ENCODE measurements around the gene GPR4.

- TF ChIP-seq TAF1 (IDR thresholded peaks at IDR 0.05; ENCODE audit: borderline replicate concordance, low read depth, low read length), result no peak
- no peak for TF ChIP-seq POLR2A (IDR thresholded peaks at IDR 0.05; ENCODE audit: low read depth, low read length)
- no peak for TF ChIP-seq POLR2AphosphoS5 (IDR thresholded peaks at IDR 0.05; ENCODE audit: low read depth, low read length)
Measured at GRCh38 chr19:45613926-45614725, 12.1 kb upstream of the GPR4 start.

Measured in GM12892 (cell line).